Measurements from ENCODE around the gene CAMK2B. TPM values are rescaled to one million over a fixed set of nuclear protein-coding genes. Genes with fewer than 3 reads are reported as not detected.

Gene CAMK2B
- total RNA-seq, 4 donors from 2014 or later, result 0.26 to 0.95 (median 0.69) TPM

- no peak for DNase-seq
- TF ChIP-seq CTCF (IDR thresholded peaks at IDR 0.05) (no peak), POLR2A (IDR thresholded peaks at IDR 0.05) (no peak)
- H3K4me3 ChIP-seq, result no peak overlapping the region
- intact Hi-C loops (cut with DNase I), result no loop called here
- no peaks in the 10 kb centered on the region for H3K36me3 ChIP-seq
- WGBS, 2 donors, result 40 to 50% methylated on average over 1 to 5 of the region's 12 CpGs
- peaks cover 0 to 59% (median 0%) of the 10 kb centered on the region in 4 donors for H3K27me3 ChIP-seq
- H3K27ac ChIP-seq, result no peak overlapping the region
- H3K4me1 ChIP-seq, result peaks cover 0 to 17% (median 3%) of the 10 kb centered on the region in 3 donors
- no peaks in the 10 kb centered on the region for H3K9me3 ChIP-seq
These were observed 1.1 kb upstream of the CAMK2B start for GRCh38 chr7:44326261-44327125.

GRCh38 chr7:44325811-44326241 is 432 bp upstream of the CAMK2B start:
- no peak for DNase-seq
- 3% methylated on average over 13 of the region's 23 CpGs; no CpG with 5 or more reads in 1 of the 2 donors for WGBS, 2 donors
- intact Hi-C loops (cut with DNase I), result no loop called here
- TF ChIP-seq POLR2A (IDR thresholded peaks at IDR 0.05) (no peak), CTCF (IDR thresholded peaks at IDR 0.05) (no peak)
- Histone ChIP-seq H3K9me3 (no peaks in the 10 kb centered on the region), H3K36me3 (no peaks in the 10 kb centered on the region), H3K4me3 (peak overlapping the region in 2 of 4 donors; percentile 41 to 59), H3K27ac (no peak overlapping the region), H3K27me3 (peaks cover 0 to 59% (median 0%) of the 10 kb centered on the region in 4 donors), H3K4me1 (peaks cover 0 to 17% (median 3%) of the 10 kb centered on the region in 3 donors)

- DNase-seq, result no peak
- TF ChIP-seq POLR2A (IDR thresholded peaks at IDR 0.05), result no peak
- TF ChIP-seq CTCF (IDR thresholded peaks at IDR 0.05), result no peak
- no peak overlapping the region for H3K27ac ChIP-seq
- peaks cover 0 to 17% (median 3%) of the 10 kb centered on the region in 3 donors for H3K4me1 ChIP-seq
- H3K4me3 ChIP-seq, result peak overlapping the region in 2 of 4 donors; percentile 41 to 59
- intact Hi-C loops (cut with DNase I), result no loop called here
- no peaks in the 10 kb centered on the region for H3K9me3 ChIP-seq
- peaks cover 0 to 59% (median 0%) of the 10 kb centered on the region in 4 donors for H3K27me3 ChIP-seq
- 27 to 47% methylated on average over 6 to 9 of the region's 61 CpGs for WGBS, 2 donors
- H3K36me3 ChIP-seq, result no peaks in the 10 kb centered on the region
These were observed 753 bp downstream of the CAMK2B start for GRCh38 chr7:44324481-44325200.

- DNase-seq, result no peak
- Histone ChIP-seq H3K27ac (no peak overlapping the region), H3K4me3 (no peak overlapping the region), H3K9me3 (no peaks in the 10 kb centered on the region), H3K36me3 (no peaks in the 10 kb centered on the region), H3K4me1 (peaks cover 0 to 17% (median 3%) of the 10 kb centered on the region in 3 donors), H3K27me3 (peaks cover 0 to 59% (median 0%) of the 10 kb centered on the region in 4 donors)
- no peak for TF ChIP-seq CTCF (IDR thresholded peaks at IDR 0.05)
- TF ChIP-seq POLR2A (IDR thresholded peaks at IDR 0.05), result no peak
- intact Hi-C loops (cut with DNase I), result no loop called here
- WGBS, 2 donors, result 36 to 45% methylated on average over 6 to 9 of the region's 9 CpGs
These were observed 1.3 kb downstream of the CAMK2B start for GRCh38 chr7:44324204-44324480.

Data from esophagus squamous epithelium (tissue), 5 donors.